SU-DHL-6 (cell line): ENCODE results near the gene TSPAN10.

Experiments used
- H2AFZ ChIP-seq: fragments of 200-600 bp; sonication (generic); 2 replicates; pipeline ENCODE4 v1.6.1; 2014; ENCODE audit warnings: low read depth, mild to moderate bottlenecking, moderate library complexity, mixed read lengths, antibody characterized with exemption, low read length; ENCODE audit not compliant: severe bottlenecking
- H3F3A ChIP-seq: fragments of 200-600 bp; shearing (Covaris generic); 2 replicates; pipeline ENCODE4 v1.6.0; 2016; ENCODE audit warnings: antibody characterized with exemption, mild to moderate bottlenecking; ENCODE audit not compliant: insufficient read depth
- H3K27ac ChIP-seq: fragments of 200-600 bp; sonication (generic); 2 replicates; pipeline ENCODE4 v1.5.1; 2016; ENCODE audit warnings: low read depth, mild to moderate bottlenecking, low read length, moderate library complexity, mixed read lengths
- H3K27me3 ChIP-seq: fragments of 200-600 bp; sonication (generic), shearing (Covaris generic); 2 replicates; pipeline ENCODE4 v1.6.0; 2014; ENCODE audit warnings: mild to moderate bottlenecking, low read length
- H3K36me3 ChIP-seq: fragments of 200-600 bp; sonication (generic); 2 replicates; pipeline ENCODE4 v1.6.1; 2014; ENCODE audit warnings: mild to moderate bottlenecking, low read length, mixed read lengths
- H3K4me2 ChIP-seq: fragments of 300-600, 200-600 bp; shearing (Covaris generic), sonication (generic); 2 replicates; pipeline ENCODE4 v1.6.0; 2014; ENCODE audit warnings: low read length, low read depth, mild to moderate bottlenecking; ENCODE audit not compliant: poor library complexity, severe bottlenecking
- H3K4me3 ChIP-seq: fragments of 200-600 bp; sonication (generic); 2 replicates; pipeline ENCODE4 v1.5.1; 2014; ENCODE audit warnings: antibody characterized with exemption, low read length, mild to moderate bottlenecking, mixed read lengths; ENCODE audit not compliant: insufficient read depth, poor library complexity, severe bottlenecking
- H3K79me2 ChIP-seq: fragments of 200-600 bp; sonication (generic); 2 replicates; pipeline ENCODE4 v1.6.1; 2014; ENCODE audit warnings: mild to moderate bottlenecking, low read length, moderate library complexity; ENCODE audit not compliant: insufficient read depth
- H3K9ac ChIP-seq: fragments of 200-600 bp; sonication (generic); 2 replicates; pipeline ENCODE4 v1.7.0; 2014; ENCODE audit warnings: mild to moderate bottlenecking, low read length
- H3K9me2 ChIP-seq: fragments of 200-600 bp; sonication (generic); replicated peaks from 2 replicates; pipeline ENCODE4 v1.6.1; 2014; ENCODE audit warnings: low read length; ENCODE audit not compliant: insufficient read depth
- H3K9me3 ChIP-seq: fragments of 200-600 bp; sonication (generic); 2 replicates; pipeline ENCODE4 v1.6.1; 2014; ENCODE audit warnings: low read length, mixed read lengths; ENCODE audit not compliant: insufficient read depth
- H4K20me1 ChIP-seq: fragments of 200-600 bp; sonication (generic); 2 replicates; pipeline ENCODE4 v1.6.1; 2014; ENCODE audit warnings: low read depth, mild to moderate bottlenecking, antibody characterized with exemption, low read length, moderate library complexity, mixed read lengths
- EZH2phosphoT487 ChIP-seq: fragments of 200-600 bp; sonication (generic), shearing (Covaris generic); conservative IDR thresholded peaks from 2 replicates; pipeline ENCODE4 v1.6.1; 2018; ENCODE audit warnings: mild to moderate bottlenecking, antibody characterized with exemption, low read length, moderate library complexity, mixed read lengths
- TF ChIP-seq, protein P1 (sequence below): fragments of 200-600 bp; sonication (generic); IDR thresholded peaks from one replicate; pipeline ENCODE4 v1.5.1; 2017; ENCODE audit warnings: antibody characterized with exemption, mild to moderate bottlenecking, low read length, moderate library complexity; ENCODE audit not compliant: insufficient read depth, poor library complexity, severe bottlenecking

The TSPAN10 gene

DNA sequence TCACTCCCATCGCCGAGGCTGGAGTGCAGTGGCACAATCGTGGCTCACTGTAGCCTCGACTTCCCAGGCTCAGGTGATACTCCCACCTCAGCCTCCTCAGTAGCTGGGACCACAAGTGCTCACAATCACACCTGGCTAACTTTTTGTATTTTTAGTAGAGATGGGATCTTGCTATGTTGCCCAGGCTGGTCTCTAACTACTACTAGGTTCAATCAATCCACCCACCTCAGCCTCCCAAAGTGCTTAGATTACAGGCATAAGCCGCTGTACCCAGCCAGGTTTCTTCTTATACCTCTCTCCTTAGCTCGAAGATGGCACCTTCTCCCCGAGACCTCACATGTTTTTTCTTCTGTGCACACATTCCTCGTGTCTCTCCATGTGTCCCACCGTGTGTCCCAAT is 3.0 kb downstream of the TSPAN10 start:
- Histone ChIP-seq H3K27ac (no peak overlapping the region), H3K79me2 (peaks cover 17% of the 10 kb centered on the region), H3K4me2 (no peak overlapping the region), H3K9ac (no peak overlapping the region), H3K36me3 (no peaks in the 10 kb centered on the region), H3K4me3 (no peak overlapping the region), H3F3A (no peaks in the 10 kb centered on the region), H2AFZ (no peak overlapping the region), H4K20me1 (no peaks in the 10 kb centered on the region; the same call in 1 of the 2 replicates), H3K27me3 (no peaks in the 10 kb centered on the region), H3K9me3 (no peaks in the 10 kb centered on the region), H3K9me2 (no peaks in the 10 kb centered on the region)
- no peak for TF ChIP-seq EZH2phosphoT487
- TF ChIP-seq, protein P1, sequence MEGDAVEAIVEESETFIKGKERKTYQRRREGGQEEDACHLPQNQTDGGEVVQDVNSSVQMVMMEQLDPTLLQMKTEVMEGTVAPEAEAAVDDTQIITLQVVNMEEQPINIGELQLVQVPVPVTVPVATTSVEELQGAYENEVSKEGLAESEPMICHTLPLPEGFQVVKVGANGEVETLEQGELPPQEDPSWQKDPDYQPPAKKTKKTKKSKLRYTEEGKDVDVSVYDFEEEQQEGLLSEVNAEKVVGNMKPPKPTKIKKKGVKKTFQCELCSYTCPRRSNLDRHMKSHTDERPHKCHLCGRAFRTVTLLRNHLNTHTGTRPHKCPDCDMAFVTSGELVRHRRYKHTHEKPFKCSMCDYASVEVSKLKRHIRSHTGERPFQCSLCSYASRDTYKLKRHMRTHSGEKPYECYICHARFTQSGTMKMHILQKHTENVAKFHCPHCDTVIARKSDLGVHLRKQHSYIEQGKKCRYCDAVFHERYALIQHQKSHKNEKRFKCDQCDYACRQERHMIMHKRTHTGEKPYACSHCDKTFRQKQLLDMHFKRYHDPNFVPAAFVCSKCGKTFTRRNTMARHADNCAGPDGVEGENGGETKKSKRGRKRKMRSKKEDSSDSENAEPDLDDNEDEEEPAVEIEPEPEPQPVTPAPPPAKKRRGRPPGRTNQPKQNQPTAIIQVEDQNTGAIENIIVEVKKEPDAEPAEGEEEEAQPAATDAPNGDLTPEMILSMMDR: no peak

DNA sequence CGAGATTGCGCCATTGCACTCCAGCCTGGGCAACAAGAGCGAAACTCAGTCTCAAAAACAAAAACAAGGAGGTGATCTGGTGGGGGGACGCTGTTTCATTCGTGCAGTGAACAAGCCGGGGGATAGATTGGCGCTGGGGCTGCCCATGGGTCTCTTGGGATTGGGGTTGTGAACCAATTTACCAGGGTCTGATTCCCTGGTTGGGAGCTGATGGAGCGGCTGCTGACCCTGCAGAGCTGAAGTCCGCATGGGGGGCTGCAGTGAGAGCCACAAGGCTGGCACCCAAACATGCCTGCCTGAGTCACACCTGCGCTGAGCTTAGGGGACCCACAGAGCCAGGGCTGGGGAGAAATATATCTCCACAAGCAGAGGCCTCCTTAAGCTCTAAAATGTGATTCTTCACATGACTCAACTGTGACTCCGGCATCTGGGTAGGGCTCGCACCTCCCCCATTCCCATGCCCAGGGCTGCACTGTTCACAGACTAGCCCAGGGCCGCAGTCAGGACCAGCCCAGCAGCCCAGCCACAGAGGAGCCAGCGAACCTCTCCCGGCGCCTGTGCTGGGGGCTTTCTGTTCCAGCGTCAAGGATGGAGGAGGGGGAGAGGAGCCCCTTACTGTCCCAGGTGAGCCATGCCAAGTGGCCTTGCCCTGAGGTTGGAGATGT is 5.0 kb downstream of the TSPAN10 start:
- Histone ChIP-seq H3K9ac (no peak overlapping the region), H3K36me3 (no peaks in the 10 kb centered on the region), H2AFZ (no peak overlapping the region), H3K27ac (no peak overlapping the region), H3K4me2 (no peak overlapping the region), H3F3A (no peaks in the 10 kb centered on the region), H4K20me1 (no peaks in the 10 kb centered on the region), H3K79me2 (no peaks in the 10 kb centered on the region), H3K9me3 (no peaks in the 10 kb centered on the region), H3K9me2 (no peaks in the 10 kb centered on the region), H3K4me3 (no peak overlapping the region), H3K27me3 (no peaks in the 10 kb centered on the region)
- TF ChIP-seq, protein P1: no peak
- no peak for TF ChIP-seq EZH2phosphoT487

DNA sequence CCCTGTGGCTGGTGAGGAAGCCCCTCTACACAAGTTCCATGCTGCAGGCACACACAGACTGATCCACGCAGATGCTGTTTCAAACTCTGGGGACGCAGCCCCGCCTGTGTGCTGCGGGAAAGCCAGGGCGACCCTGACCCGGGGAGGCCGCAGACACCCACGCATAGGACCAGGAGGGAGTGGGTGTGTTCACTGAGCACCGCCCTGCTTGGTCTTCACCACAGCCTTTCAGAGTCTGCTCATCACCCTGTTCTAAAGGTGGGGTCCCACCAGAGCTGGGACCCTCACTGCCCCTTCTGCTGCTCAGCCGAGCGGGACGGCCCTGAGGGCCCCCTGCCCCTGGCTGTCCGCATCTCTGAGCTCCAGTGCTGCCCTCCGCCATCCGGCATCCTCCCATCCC is 7.5 kb downstream of the TSPAN10 start:
- Histone ChIP-seq H3K4me3 (no peak overlapping the region), H3K9me3 (no peaks in the 10 kb centered on the region), H3F3A (no peaks in the 10 kb centered on the region), H4K20me1 (no peaks in the 10 kb centered on the region), H3K27ac (no peak overlapping the region), H3K27me3 (no peaks in the 10 kb centered on the region), H2AFZ (no peak overlapping the region), H3K9ac (no peak overlapping the region), H3K4me2 (no peak overlapping the region), H3K9me2 (no peaks in the 10 kb centered on the region), H3K79me2 (no peaks in the 10 kb centered on the region), H3K36me3 (no peaks in the 10 kb centered on the region)
- TF ChIP-seq EZH2phosphoT487: no peak
- TF ChIP-seq, protein P1: no peak
